Activated CD4-positive, alpha-beta memory T cell treated with anti-CD3 and anti-CD28 coated beads for 36 hours (primary cell): Measurements from ENCODE around the gene VGLL4. TPM values are rescaled to one million over a fixed set of nuclear protein-coding genes. Genes with fewer than 3 reads are reported as not detected.

Experiments used
- CTCF ChIA-PET: fragments of 350-600 bp; sonication (Branson Sonifier 250); formaldehyde crosslinking; loops from one replicate; lab custom pipeline; 2021; ENCODE audit warnings: antibody characterized with exemption, inconsistent platforms; lab: Charles Lee
- POLR2A ChIA-PET: fragments of 350-600 bp; sonication (Branson Sonifier 250); formaldehyde crosslinking; loops from one replicate; lab custom pipeline; 2021; ENCODE audit warnings: antibody characterized with exemption; lab: Charles Lee
- DNase-seq: peaks from one replicate; pipeline ENCODE4 v3.0.0-alpha.2; 2020
- H3K27ac Mint-ChIP-seq: one replicate; pipeline ENCODE4 v1.8.0; 2021; ENCODE audit warnings: mixed read lengths
- H3K27me3 Mint-ChIP-seq: one replicate; pipeline ENCODE4 v1.8.0; 2021; ENCODE audit warnings: mixed read lengths
- H3K36me3 Mint-ChIP-seq: one replicate; pipeline ENCODE4 v1.8.0; 2021; ENCODE audit warnings: mixed read lengths
- H3K4me1 Mint-ChIP-seq: one replicate; pipeline ENCODE4 v1.8.0; 2021; ENCODE audit warnings: low read depth, mixed read lengths
- H3K4me3 Mint-ChIP-seq: one replicate; pipeline ENCODE4 v1.8.0; 2021; ENCODE audit warnings: mild to moderate bottlenecking, mixed read lengths
- H3K9me3 Mint-ChIP-seq: one replicate; pipeline ENCODE4 v1.8.0; 2021; ENCODE audit warnings: mixed read lengths
- intact Hi-C: fragments of 100-400 bp; cut with micrococcal nuclease; formaldehyde crosslinking; loops from one replicate; pipeline ENCODE4 v1.15.1; 2023
- total RNA-seq, 2 experiments: library from RNA; stranded (reverse); gene quantifications; one replicate each; pipeline ENCODE4 v1.2.3, GENCODE V29; 2021

VGLL4 gene
- total RNA-seq, 2 experiments from 2014 or later = 18.2 to 18.7 TPM

- ChIA-PET CTCF (no interaction called here), POLR2A (no interaction called here)
- intact Hi-C loops = no loop called here
- Mint-ChIP-seq H3K36me3 (peaks cover 8% of the 10 kb centered on the region), H3K4me3 (no peak overlapping the region), H3K27ac (peak overlapping the region; percentile 54), H3K4me1 (peaks cover 5% of the 10 kb centered on the region), H3K27me3 (no peaks in the 10 kb centered on the region), H3K9me3 (peaks cover 9% of the 10 kb centered on the region)
- DNase-seq = no peak
These were observed 96.2 kb downstream of the VGLL4 start for GRCh38 chr3:11547498-11547897.

- DNase-seq = no peak
- Mint-ChIP-seq H3K27ac (no peak overlapping the region), H3K4me3 (no peak overlapping the region), H3K36me3 (peaks cover 8% of the 10 kb centered on the region), H3K9me3 (peaks cover 9% of the 10 kb centered on the region), H3K27me3 (no peaks in the 10 kb centered on the region), H3K4me1 (peaks cover 5% of the 10 kb centered on the region)
- ChIA-PET CTCF (no interaction called here), POLR2A (no interaction called here)
- intact Hi-C loops = no loop called here
These were observed 96.9 kb downstream of the VGLL4 start for GRCh38 chr3:11546657-11547302.

GRCh38 chr3:11545186-11545851 is 98.4 kb downstream of the VGLL4 start:
- peaks cover 8% of the 10 kb centered on the region for H3K36me3 Mint-ChIP-seq
- H3K27ac Mint-ChIP-seq = no peak overlapping the region
- ChIA-PET POLR2A (interaction anchor here (0.6 kb wide), 1 partner anchor 753 kb away, joined by 3 read pairs; no protein-coding TSS in a partner anchor), CTCF (interaction anchor here (0.6 kb wide), 1 partner anchor 197 kb away, joined by 4 read pairs; no protein-coding TSS in a partner anchor)
- no peaks in the 10 kb centered on the region for H3K27me3 Mint-ChIP-seq
- H3K9me3 Mint-ChIP-seq = peaks cover 9% of the 10 kb centered on the region
- DNase-seq = no peak
- intact Hi-C loops = no loop called here
- no peak overlapping the region for H3K4me3 Mint-ChIP-seq
- H3K4me1 Mint-ChIP-seq = peaks cover 5% of the 10 kb centered on the region

- no peak overlapping the region for H3K4me3 Mint-ChIP-seq
- intact Hi-C loops = no loop called here
- H3K27me3 Mint-ChIP-seq = no peaks in the 10 kb centered on the region
- peaks cover 8% of the 10 kb centered on the region for H3K36me3 Mint-ChIP-seq
- ChIA-PET CTCF (interaction anchor here (0.6 kb wide), 1 partner anchor 196 kb away, joined by 4 read pairs; no protein-coding TSS in a partner anchor), POLR2A (no interaction called here)
- H3K4me1 Mint-ChIP-seq = peaks cover 5% of the 10 kb centered on the region
- no peak for DNase-seq
- H3K9me3 Mint-ChIP-seq = peaks cover 9% of the 10 kb centered on the region
- no peak overlapping the region for H3K27ac Mint-ChIP-seq
These were observed 99.1 kb downstream of the VGLL4 start for GRCh38 chr3:11544412-11545181.

- H3K9me3 Mint-ChIP-seq = peaks cover 9% of the 10 kb centered on the region
- intact Hi-C loops = no loop called here
- H3K27me3 Mint-ChIP-seq = no peaks in the 10 kb centered on the region
- ChIA-PET POLR2A (no interaction called here), CTCF (no interaction called here)
- H3K4me1 Mint-ChIP-seq = peaks cover 5% of the 10 kb centered on the region
- H3K27ac Mint-ChIP-seq = no peak overlapping the region
- H3K4me3 Mint-ChIP-seq = no peak overlapping the region
- no peak for DNase-seq
- peaks cover 8% of the 10 kb centered on the region for H3K36me3 Mint-ChIP-seq
These were observed 99.7 kb downstream of the VGLL4 start for GRCh38 chr3:11543948-11544387.

- no peak overlapping the region for H3K27ac Mint-ChIP-seq
- CTCF ChIA-PET = no interaction called here
- POLR2A ChIA-PET = no interaction called here
- peaks cover 9% of the 10 kb centered on the region for H3K9me3 Mint-ChIP-seq
- no peak overlapping the region for H3K4me3 Mint-ChIP-seq
- H3K36me3 Mint-ChIP-seq = peaks cover 8% of the 10 kb centered on the region
- intact Hi-C loops = no loop called here
- peaks cover 5% of the 10 kb centered on the region for H3K4me1 Mint-ChIP-seq
- no peaks in the 10 kb centered on the region for H3K27me3 Mint-ChIP-seq
- no peak for DNase-seq
These were observed 100.4 kb downstream of the VGLL4 start for GRCh38 chr3:11543141-11543947.

- H3K9me3 Mint-ChIP-seq = peaks cover 9% of the 10 kb centered on the region
- no peak for DNase-seq
- no peaks in the 10 kb centered on the region for H3K27me3 Mint-ChIP-seq
- peaks cover 3% of the 10 kb centered on the region for H3K4me1 Mint-ChIP-seq
- H3K27ac Mint-ChIP-seq = no peak overlapping the region
- no peak overlapping the region for H3K4me3 Mint-ChIP-seq
- ChIA-PET POLR2A (no interaction called here), CTCF (no interaction called here)
- H3K36me3 Mint-ChIP-seq = peaks cover 8% of the 10 kb centered on the region
- intact Hi-C loops = no loop called here
These were observed 101.2 kb downstream of the VGLL4 start for GRCh38 chr3:11542551-11542950.

- no peaks in the 10 kb centered on the region for H3K4me1 Mint-ChIP-seq
- H3K36me3 Mint-ChIP-seq = peaks cover under 1% of the 10 kb centered on the region
- ChIA-PET POLR2A (no interaction called here), CTCF (no interaction called here)
- peaks cover under 1% of the 10 kb centered on the region for H3K9me3 Mint-ChIP-seq
- DNase-seq = no peak
- H3K4me3 Mint-ChIP-seq = no peak overlapping the region
- H3K27me3 Mint-ChIP-seq = no peaks in the 10 kb centered on the region
- H3K27ac Mint-ChIP-seq = no peak overlapping the region
- intact Hi-C loops = no loop called here
These were observed 102.1 kb downstream of the VGLL4 start for GRCh38 chr3:11541321-11542303.

GRCh38 chr3:11539677-11540076 is 104.0 kb downstream of the VGLL4 start:
- Mint-ChIP-seq H3K4me1 (no peaks in the 10 kb centered on the region), H3K27me3 (no peaks in the 10 kb centered on the region), H3K4me3 (no peak overlapping the region), H3K27ac (no peak overlapping the region), H3K9me3 (no peaks in the 10 kb centered on the region), H3K36me3 (no peaks in the 10 kb centered on the region)
- CTCF ChIA-PET = interaction anchor here (0.6 kb wide), 1 partner anchor 674 kb away, joined by 3 read pairs; no protein-coding TSS in a partner anchor
- DNase-seq = no peak
- POLR2A ChIA-PET = no interaction called here
- intact Hi-C loops = no loop called here

- DNase-seq = no peak
- no peak overlapping the region for H3K4me3 Mint-ChIP-seq
- H3K27me3 Mint-ChIP-seq = no peaks in the 10 kb centered on the region
- intact Hi-C loops = no loop called here
- H3K9me3 Mint-ChIP-seq = no peaks in the 10 kb centered on the region
- no peaks in the 10 kb centered on the region for H3K36me3 Mint-ChIP-seq
- no peaks in the 10 kb centered on the region for H3K4me1 Mint-ChIP-seq
- POLR2A ChIA-PET = no interaction called here
- H3K27ac Mint-ChIP-seq = no peak overlapping the region
- CTCF ChIA-PET = interaction anchor here (0.6 to 0.7 kb wide), 2 partner anchors 301 to 675 kb away, joined by 3 read pairs; no protein-coding TSS in a partner anchor
These were observed 104.5 kb downstream of the VGLL4 start for GRCh38 chr3:11539218-11539617.

GRCh38 chr3:11538581-11538980 is 105.1 kb downstream of the VGLL4 start:
- Mint-ChIP-seq H3K27me3 (no peaks in the 10 kb centered on the region), H3K4me1 (no peaks in the 10 kb centered on the region), H3K4me3 (no peak overlapping the region), H3K9me3 (no peaks in the 10 kb centered on the region), H3K36me3 (no peaks in the 10 kb centered on the region), H3K27ac (no peak overlapping the region)
- no peak for DNase-seq
- intact Hi-C loops = no loop called here
- CTCF ChIA-PET = interaction anchor here (0.7 kb wide), 1 partner anchor 301 kb away, joined by 3 read pairs; no protein-coding TSS in a partner anchor
- POLR2A ChIA-PET = no interaction called here
